H9 (cell line): Measurements from ENCODE around the gene CENPB. TPM values are rescaled to one million over a fixed set of nuclear protein-coding genes. Genes with fewer than 3 reads are reported as not detected.

ENCODE experiments used
- DNase-seq: peaks from one replicate; pipeline ENCODE4 v3.0.0-alpha.2; 2017
- H2AFZ ChIP-seq: one replicate; pipeline ENCODE4 v1.6.1; 2013; ENCODE audit warnings: mild to moderate bottlenecking, low read length, control low read depth, moderate library complexity
- H2AK5ac ChIP-seq: 2 replicates; pipeline ENCODE4 v1.6.1; 2013; ENCODE audit warnings: low read length, control low read depth, mixed read lengths; ENCODE audit not compliant: insufficient read length
- H2BK120ac ChIP-seq: one replicate; pipeline ENCODE4 v1.6.1; 2013; ENCODE audit warnings: low read depth, mild to moderate bottlenecking, low read length, control low read depth, inconsistent platforms; ENCODE audit not compliant: poor library complexity, severe bottlenecking
- H2BK12ac ChIP-seq: 2 replicates; pipeline ENCODE4 v1.6.1; 2013; ENCODE audit warnings: low read length, control low read depth, mixed read lengths, low read depth; ENCODE audit not compliant: insufficient read length
- H2BK15ac ChIP-seq: 2 replicates; pipeline ENCODE4 v1.6.1; 2013; ENCODE audit warnings: low read depth, low read length, control low read depth
- H2BK20ac ChIP-seq: one replicate; pipeline ENCODE4 v1.6.1; 2013; ENCODE audit warnings: low read depth, mild to moderate bottlenecking, low read length, control low read depth, inconsistent platforms; ENCODE audit not compliant: poor library complexity, severe bottlenecking
- H2BK5ac ChIP-seq: 2 replicates; pipeline ENCODE4 v1.6.1; 2013; ENCODE audit warnings: low read length, control low read depth, mixed read lengths; ENCODE audit not compliant: insufficient read length
- H3K14ac ChIP-seq: 2 replicates; pipeline ENCODE4 v1.6.1; 2013; ENCODE audit warnings: low read length, control low read depth; ENCODE audit not compliant: insufficient read depth
- H3K18ac ChIP-seq: 2 replicates; pipeline ENCODE4 v1.6.1; 2013; ENCODE audit warnings: low read depth, mild to moderate bottlenecking, mixed read lengths, low read length, control low read depth; ENCODE audit not compliant: insufficient read length
- H3K23ac ChIP-seq: 2 replicates; pipeline ENCODE4 v1.6.1; 2013; ENCODE audit warnings: low read length, control low read depth, mixed read lengths, low read depth; ENCODE audit not compliant: insufficient read length
- H3K23me2 ChIP-seq: 2 replicates; pipeline ENCODE4 v1.6.1; 2013; ENCODE audit warnings: low read depth, mild to moderate bottlenecking, mixed read lengths, low read length, control low read depth; ENCODE audit not compliant: insufficient read length, poor library complexity, severe bottlenecking
- H3K27ac ChIP-seq: 2 replicates; pipeline ENCODE4 v1.5.1; 2013; ENCODE audit warnings: low read length, control low read depth, mixed read lengths, low read depth; ENCODE audit not compliant: insufficient read length
- H3K27me3 ChIP-seq: 2 replicates; pipeline ENCODE4 v1.6.1; 2013; ENCODE audit warnings: low read length, control low read depth, inconsistent platforms; ENCODE audit not compliant: insufficient read depth
- H3K4ac ChIP-seq: 2 replicates; pipeline ENCODE4 v1.6.1; 2013; ENCODE audit warnings: low read depth, mild to moderate bottlenecking, control low read depth, inconsistent platforms, low read length, moderate library complexity
- H3K4me1 ChIP-seq: 2 replicates; pipeline ENCODE4 v1.6.1; 2013; ENCODE audit warnings: low read length, control low read depth, inconsistent platforms; ENCODE audit not compliant: insufficient read depth
- H3K4me2 ChIP-seq: 2 replicates; pipeline ENCODE4 v1.6.1; 2013; ENCODE audit warnings: low read length, control low read depth, mixed read lengths; ENCODE audit not compliant: insufficient read length, insufficient read depth
- H3K56ac ChIP-seq: 2 replicates; pipeline ENCODE4 v1.6.1; 2013; ENCODE audit warnings: low read depth, mild to moderate bottlenecking, mixed read lengths, low read length, control low read depth; ENCODE audit not compliant: insufficient read length
- H3K79me1 ChIP-seq: 2 replicates; pipeline ENCODE4 v1.6.1; 2013; ENCODE audit warnings: low read depth, mild to moderate bottlenecking, moderate library complexity, low read length, control low read depth, inconsistent platforms; ENCODE audit not compliant: insufficient read depth, poor library complexity, severe bottlenecking
- H3K79me2 ChIP-seq: 2 replicates; pipeline ENCODE4 v1.6.1; 2013; ENCODE audit warnings: low read length, control low read depth, inconsistent platforms; ENCODE audit not compliant: insufficient read depth
- H3K9ac ChIP-seq: 2 replicates; pipeline ENCODE4 v1.6.1; 2013; ENCODE audit warnings: low read length, control low read depth, mixed read lengths; ENCODE audit not compliant: insufficient read length; ENCODE audit errors: extremely low read depth
- H3K9me3 ChIP-seq: one replicate; pipeline ENCODE4 v1.6.1; 2013; ENCODE audit warnings: low read depth, low read length, inconsistent platforms; ENCODE audit not compliant: control insufficient read depth
- H3T11ph ChIP-seq: one replicate; pipeline ENCODE4 v1.6.1; 2013; ENCODE audit warnings: mild to moderate bottlenecking, low read length, control low read depth, inconsistent platforms
- H4K20me1 ChIP-seq: one replicate; pipeline ENCODE4 v1.6.1; 2013; ENCODE audit not compliant: control insufficient read depth, insufficient read length, insufficient read depth
- H4K5ac ChIP-seq: 2 replicates; pipeline ENCODE4 v1.6.1; 2013; ENCODE audit warnings: low read depth, mild to moderate bottlenecking, mixed read lengths, low read length, control low read depth; ENCODE audit not compliant: insufficient read length
- H4K8ac ChIP-seq: replicated peaks from 2 replicates; pipeline ENCODE4 v1.6.1; 2013; ENCODE audit warnings: low read length, control low read depth, mixed read lengths, low read depth; ENCODE audit not compliant: insufficient read length
- H4K91ac ChIP-seq: 2 replicates; pipeline ENCODE4 v1.6.1; 2013; ENCODE audit warnings: low read depth, mild to moderate bottlenecking, moderate library complexity, mixed read lengths, low read length, control low read depth; ENCODE audit not compliant: insufficient read length
- H3K27ac Mint-ChIP-seq, 3 experiments: 2 replicates in 2 of 3; 3 replicates in 1 of 3; pipeline ENCODE4 v1.8.0; 2020 to 2021; ENCODE audit warnings: mixed read lengths in 3 of 3, mild to moderate bottlenecking in 1 of 3, moderate library complexity in 1 of 3
- H3K27me3 Mint-ChIP-seq: 2 replicates; pipeline ENCODE4 v1.8.0; 2021; ENCODE audit warnings: low read depth, mild to moderate bottlenecking, moderate library complexity, mixed read lengths
- H3K36me3 Mint-ChIP-seq, 3 experiments: 2 replicates in 2 of 3; 3 replicates in 1 of 3; pipeline ENCODE4 v1.8.0; 2020 to 2021; ENCODE audit warnings: low read depth in 3 of 3, mixed read lengths in 3 of 3; ENCODE audit not compliant: insufficient read depth in 1 of 3
- H3K4me1 Mint-ChIP-seq, 2 experiments: 2 replicates each; pipeline ENCODE4 v1.8.0; 2020; ENCODE audit warnings: mixed read lengths in 2 of 2
- H3K4me3 Mint-ChIP-seq, 2 experiments: 2 replicates in 1 of 2; 3 replicates in 1 of 2; pipeline ENCODE4 v1.8.0; 2020 to 2021; ENCODE audit warnings: mild to moderate bottlenecking in 2 of 2, mixed read lengths in 2 of 2, moderate library complexity in 1 of 2
- H3K9me3 Mint-ChIP-seq, 2 experiments: 2 replicates in 1 of 2; 3 replicates in 1 of 2; pipeline ENCODE4 v1.8.0; 2020; ENCODE audit warnings: mild to moderate bottlenecking in 2 of 2, mixed read lengths in 2 of 2, moderate library complexity in 1 of 2
- WGBS: extraction: QIAGEN DNeasy Blood & Tissue Kit; methylation state at CpG from one replicate; pipeline ENCODE4 v1.1.7; 2013; ENCODE audit warnings: missing lambda C conversion rate, low lambda C conversion rate, mixed read lengths; ENCODE audit not compliant: insufficient read length; ENCODE audit errors: extremely low coverage; 5-methylcytosine and 5-hydroxymethylcytosine counted together
- total RNA-seq: library from RNA; stranded (reverse); gene quantifications from 2 replicates; pipeline ENCODE4 v1.2.1, GENCODE V29; 2021
- TF ChIP-seq, protein P1 (sequence below): fragments of 200-600 bp; sonication (generic); conservative IDR thresholded peaks from 3 replicates; pipeline ENCODE4 v1.8.0; 2021; ENCODE audit warnings: antibody characterized with exemption, mild to moderate bottlenecking

CENPB gene
- total RNA-seq, 1 experiment from 2014 or later, result 63.1 TPM

DNA sequence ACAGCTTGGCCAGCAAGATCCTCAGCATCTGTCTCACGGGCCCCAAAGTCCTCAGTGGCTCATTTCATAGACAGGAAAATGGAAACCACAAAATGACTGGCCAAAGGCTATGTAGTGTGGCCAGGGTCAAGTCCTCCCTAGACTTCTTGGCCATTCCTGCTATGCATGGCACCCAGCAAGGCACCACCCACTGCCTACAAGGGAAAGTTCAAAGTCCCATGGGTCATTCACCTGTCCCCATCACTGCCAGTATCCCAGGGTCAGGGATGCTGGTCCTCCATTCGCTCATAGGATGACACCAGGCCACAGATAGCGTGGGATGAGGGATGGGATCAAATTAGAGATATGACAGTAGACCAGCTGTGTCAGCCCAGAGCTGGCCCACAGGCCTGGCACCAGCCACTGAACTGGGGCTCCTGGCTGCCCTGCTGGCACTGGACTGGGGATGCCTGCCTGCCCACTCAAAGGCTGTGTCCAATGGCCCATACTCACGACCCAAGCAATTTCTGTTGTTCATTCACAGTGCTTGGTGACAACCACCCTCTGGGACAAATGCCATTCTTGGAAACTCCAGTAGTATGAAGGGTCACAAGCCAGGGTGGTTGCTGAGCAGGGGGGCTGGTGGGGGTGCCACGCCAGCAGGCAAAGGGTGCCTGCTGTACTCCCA, 30.6 kb downstream of the CENPB start:
- WGBS, result no CpG with 5 or more reads among the region's 5 CpGs
- H3K9me3 Mint-ChIP-seq, result no peaks in the 10 kb centered on the region
- H3K56ac ChIP-seq, result no peak overlapping the region
- no peak overlapping the region for H3K4me2 ChIP-seq
- no peak overlapping the region for H2BK15ac ChIP-seq
- TF ChIP-seq, protein P1, sequence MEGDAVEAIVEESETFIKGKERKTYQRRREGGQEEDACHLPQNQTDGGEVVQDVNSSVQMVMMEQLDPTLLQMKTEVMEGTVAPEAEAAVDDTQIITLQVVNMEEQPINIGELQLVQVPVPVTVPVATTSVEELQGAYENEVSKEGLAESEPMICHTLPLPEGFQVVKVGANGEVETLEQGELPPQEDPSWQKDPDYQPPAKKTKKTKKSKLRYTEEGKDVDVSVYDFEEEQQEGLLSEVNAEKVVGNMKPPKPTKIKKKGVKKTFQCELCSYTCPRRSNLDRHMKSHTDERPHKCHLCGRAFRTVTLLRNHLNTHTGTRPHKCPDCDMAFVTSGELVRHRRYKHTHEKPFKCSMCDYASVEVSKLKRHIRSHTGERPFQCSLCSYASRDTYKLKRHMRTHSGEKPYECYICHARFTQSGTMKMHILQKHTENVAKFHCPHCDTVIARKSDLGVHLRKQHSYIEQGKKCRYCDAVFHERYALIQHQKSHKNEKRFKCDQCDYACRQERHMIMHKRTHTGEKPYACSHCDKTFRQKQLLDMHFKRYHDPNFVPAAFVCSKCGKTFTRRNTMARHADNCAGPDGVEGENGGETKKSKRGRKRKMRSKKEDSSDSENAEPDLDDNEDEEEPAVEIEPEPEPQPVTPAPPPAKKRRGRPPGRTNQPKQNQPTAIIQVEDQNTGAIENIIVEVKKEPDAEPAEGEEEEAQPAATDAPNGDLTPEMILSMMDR, result no peak
- H3K36me3 Mint-ChIP-seq, result peaks cover 22 to 34% (median 24%) of the 10 kb centered on the region in 3 experiments; a peak in 6 of 7 replicates
- no peak overlapping the region for H2BK120ac ChIP-seq
- no peak overlapping the region for H3K18ac ChIP-seq
- H3K27me3 Mint-ChIP-seq, result peaks cover 12% of the 10 kb centered on the region
- H3K4me1 Mint-ChIP-seq, result peaks cover 7 to 15% of the 10 kb centered on the region in 2 experiments
- no peak overlapping the region for H4K5ac ChIP-seq
- no peak overlapping the region for H4K91ac ChIP-seq
- H3K23ac ChIP-seq, result no peak overlapping the region
- no peak overlapping the region for H3K14ac ChIP-seq
- H3K23me2 ChIP-seq, result peaks cover 8% of the 10 kb centered on the region
- H3K4me1 ChIP-seq, result peaks cover 2% of the 10 kb centered on the region; the same call in 1 of the 2 replicates
- H2BK5ac ChIP-seq, result no peak overlapping the region
- H3K79me1 ChIP-seq, result peaks cover 3% of the 10 kb centered on the region
- peak overlapping the region in 1 of 3 experiments; percentile 82; a peak in 1 of 7 replicates for H3K27ac Mint-ChIP-seq
- peaks cover 4% of the 10 kb centered on the region; the same call in 1 of the 2 replicates for H3K27me3 ChIP-seq
- no peaks in the 10 kb centered on the region for H4K20me1 ChIP-seq
- no peaks in the 10 kb centered on the region for H3K79me2 ChIP-seq
- H3T11ph ChIP-seq, result no peak overlapping the region
- H3K9me3 ChIP-seq, result no peaks in the 10 kb centered on the region
- H3K4me3 Mint-ChIP-seq, result no peak overlapping the region
- no peak overlapping the region for H3K4ac ChIP-seq
- DNase-seq, result no peak
- no peak overlapping the region for H3K27ac ChIP-seq
- no peak overlapping the region for H3K9ac ChIP-seq
- no peak overlapping the region for H2BK20ac ChIP-seq
- no peak overlapping the region for H2AK5ac ChIP-seq
- no peak overlapping the region for H4K8ac ChIP-seq
- no peak overlapping the region for H2BK12ac ChIP-seq
- H2AFZ ChIP-seq, result no peak overlapping the region
